GM18861 (cell line): Measurements from ENCODE around the gene PDE4A.
"Not testable (repeated sequence)": the region's sequence is repeated elsewhere in the genome, so short reads cannot be mapped to it uniquely, and the experiment has no call there.

ENCODE experiments used
- ATAC-seq: cut with Tn5 transposase; IDR thresholded peaks from one replicate; pipeline ENCODE4 v1.9.1; 2021; ENCODE audit not compliant: unreplicated experiment

The PDE4A gene

DNA sequence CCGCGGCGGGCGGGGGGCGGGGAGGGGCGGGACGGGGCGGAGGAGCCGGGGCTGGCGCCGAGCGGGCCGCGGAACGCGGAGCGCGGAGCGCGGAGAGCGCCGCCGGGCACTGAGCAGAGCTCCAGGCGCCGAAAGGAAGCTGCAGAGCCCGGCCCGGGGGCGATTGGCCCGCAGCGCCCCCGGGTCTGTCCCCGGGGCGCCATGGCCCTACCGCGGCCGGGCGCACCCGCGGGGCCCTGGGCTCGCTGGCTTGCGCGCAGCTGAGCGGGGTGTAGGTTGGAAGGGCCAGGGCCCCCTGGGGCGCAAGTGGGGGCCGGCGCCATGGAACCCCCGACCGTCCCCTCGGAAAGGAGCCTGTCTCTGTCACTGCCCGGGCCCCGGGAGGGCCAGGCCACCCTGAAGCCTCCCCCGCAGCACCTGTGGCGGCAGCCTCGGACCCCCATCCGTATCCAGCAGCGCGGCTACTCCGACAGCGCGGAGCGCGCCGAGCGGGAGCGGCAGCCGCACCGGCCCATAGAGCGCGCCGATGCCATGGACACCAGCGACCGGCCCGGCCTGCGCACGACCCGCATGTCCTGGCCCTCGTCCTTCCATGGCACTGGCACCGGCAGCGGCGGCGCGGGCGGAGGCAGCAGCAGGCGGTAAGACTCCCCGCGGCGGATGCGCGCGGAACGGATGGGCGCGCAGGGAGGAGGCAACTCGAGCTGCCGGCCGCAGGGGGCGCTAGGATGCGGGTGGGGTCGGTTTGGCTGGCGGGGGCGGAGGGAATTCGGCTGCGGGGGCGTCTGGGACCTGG lies at the start of gene PDE4A:
Gene PDE4A, plus strand, starts transcription at position 95 of the 796 bp plus-strand sequence. Its CDS starts 227 bp downstream, at position 322.
- no peak for ATAC-seq

DNA sequence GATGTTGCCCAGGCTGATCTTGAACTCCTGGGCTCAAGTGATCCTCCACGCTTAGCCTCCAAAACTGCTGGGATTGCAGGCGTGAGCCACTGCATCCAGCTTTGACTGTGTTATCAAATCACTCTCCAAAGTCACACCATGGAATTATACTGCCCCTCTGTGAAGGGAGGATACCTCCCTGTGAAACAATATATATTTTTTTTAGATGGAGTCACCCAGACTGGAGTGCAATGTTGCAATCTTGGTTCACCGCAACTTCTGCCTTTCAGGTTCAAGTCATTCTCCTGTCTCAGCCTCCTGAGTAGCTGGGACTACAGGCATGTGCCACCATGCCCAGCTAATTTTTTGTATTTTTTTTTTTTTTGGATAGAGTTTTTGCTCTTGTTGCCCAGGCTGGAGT lies 47.6 kb upstream of the PDE4A start:
- ATAC-seq, result no peak

GRCh38 chr19:10374931-10375330 lies 45.4 kb upstream of the PDE4A start:
- ATAC-seq, result no peak

DNA sequence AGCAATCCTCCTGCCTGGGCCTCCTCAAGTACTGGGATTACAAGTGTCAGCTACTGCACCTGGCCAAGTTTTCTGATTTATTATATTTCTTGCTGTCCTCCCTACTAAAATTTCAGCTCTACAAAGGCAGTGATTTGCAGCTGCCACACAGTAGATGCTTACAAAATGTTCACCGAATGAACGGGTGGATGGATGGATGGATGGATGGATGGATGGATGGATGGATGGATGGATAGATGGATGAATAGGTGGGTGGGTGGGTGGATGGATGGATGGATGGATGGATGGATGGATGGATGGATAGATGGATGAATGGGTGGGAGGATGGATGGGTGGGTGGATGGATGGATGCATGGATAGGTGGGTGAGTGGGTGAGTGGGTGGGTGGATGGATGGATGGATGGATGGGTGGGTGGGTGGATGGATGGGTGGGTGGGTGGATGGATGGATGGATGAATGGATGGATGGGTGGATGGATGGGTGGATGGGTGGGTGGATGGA lies 43.1 kb upstream of the PDE4A start:
- ATAC-seq, result not testable (repeated sequence)

GRCh38 chr19:10378124-10378523 lies 42.2 kb upstream of the PDE4A start:
- no peak for ATAC-seq

GRCh38 chr19:10379880-10380312 lies 40.4 kb upstream of the PDE4A start:
- ATAC-seq, result no peak

DNA sequence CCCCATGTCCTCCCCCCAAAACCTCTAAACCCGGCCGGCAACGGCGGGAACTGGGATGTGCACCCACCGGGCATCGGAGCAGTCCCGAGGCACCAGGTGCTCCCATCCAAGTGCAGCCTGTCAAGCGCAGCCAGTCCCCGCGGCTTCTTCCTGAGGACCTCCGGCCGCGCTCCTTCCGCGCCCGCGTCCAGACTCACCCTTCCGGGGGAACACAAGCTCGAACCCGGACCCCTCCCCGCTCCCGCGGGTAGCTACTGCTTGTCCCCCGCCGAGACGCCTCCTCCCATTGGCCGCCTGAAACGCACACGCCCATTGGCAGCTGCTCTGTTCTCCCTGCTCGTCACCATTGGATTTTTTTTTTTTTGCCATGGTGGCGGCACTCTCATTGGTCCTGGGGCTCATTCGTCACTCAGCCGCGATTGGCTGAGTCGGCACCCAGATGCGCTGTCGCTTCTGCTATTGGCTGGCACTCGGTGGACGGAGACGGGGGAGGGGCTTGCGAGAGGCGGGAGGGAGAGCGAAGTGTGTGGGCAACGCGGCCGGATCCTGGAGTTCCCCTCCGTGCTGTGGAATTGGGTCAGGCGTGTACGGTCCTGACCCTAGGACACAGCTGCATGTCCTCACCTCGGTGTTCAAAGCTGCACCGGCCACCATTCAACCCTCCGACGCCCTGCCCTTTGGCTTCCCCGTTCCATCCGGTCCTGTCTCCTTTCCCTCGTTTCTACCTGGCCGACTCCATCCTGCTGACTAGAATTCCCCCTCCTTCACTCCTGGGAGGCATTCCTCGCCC lies 39.8 kb upstream of the PDE4A start, which contains the start of gene TYK2:
Gene TYK2, minus strand, starts transcription at position 260 of the 790 bp plus-strand sequence. CDS start 2,166 bp downstream, outside the sequence.
- ATAC-seq, result peak; percentile 87

- not testable (repeated sequence) for ATAC-seq
Measured at GRCh38 chr19:10383223-10383499, 37.2 kb upstream of the PDE4A start.

GRCh38 chr19:10384580-10384979 lies 35.8 kb upstream of the PDE4A start:
- ATAC-seq, result no peak

- no peak for ATAC-seq
Measured at GRCh38 chr19:10388957-10389356, 31.4 kb upstream of the PDE4A start.

GRCh38 chr19:10389863-10390262 lies 30.5 kb upstream of the PDE4A start:
- no peak for ATAC-seq

- no peak for ATAC-seq
Measured at GRCh38 chr19:10390652-10391286, 29.6 kb upstream of the PDE4A start.

DNA sequence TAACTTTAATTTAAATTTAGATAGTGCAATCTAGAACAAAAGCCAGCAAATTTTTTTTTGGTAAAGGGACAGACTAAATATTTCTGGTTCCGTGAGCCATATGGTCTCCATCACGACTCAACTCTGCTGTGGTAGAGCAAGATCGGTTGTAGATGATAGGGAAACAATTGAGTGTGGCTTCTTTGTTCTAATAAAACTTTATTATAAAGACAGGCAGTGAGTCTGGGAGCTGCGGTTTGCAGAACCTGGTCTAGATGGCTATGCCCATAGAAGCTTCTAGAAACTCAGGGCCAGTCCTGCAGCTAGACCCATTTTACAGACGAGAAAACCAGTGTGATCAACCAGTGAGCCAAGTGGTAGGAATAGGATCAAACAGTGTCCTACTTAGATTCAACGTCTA lies 28.2 kb upstream of the PDE4A start:
- ATAC-seq, result no peak

GRCh38 chr19:10393137-10393536 lies 27.2 kb upstream of the PDE4A start:
- ATAC-seq, result no peak

DNA sequence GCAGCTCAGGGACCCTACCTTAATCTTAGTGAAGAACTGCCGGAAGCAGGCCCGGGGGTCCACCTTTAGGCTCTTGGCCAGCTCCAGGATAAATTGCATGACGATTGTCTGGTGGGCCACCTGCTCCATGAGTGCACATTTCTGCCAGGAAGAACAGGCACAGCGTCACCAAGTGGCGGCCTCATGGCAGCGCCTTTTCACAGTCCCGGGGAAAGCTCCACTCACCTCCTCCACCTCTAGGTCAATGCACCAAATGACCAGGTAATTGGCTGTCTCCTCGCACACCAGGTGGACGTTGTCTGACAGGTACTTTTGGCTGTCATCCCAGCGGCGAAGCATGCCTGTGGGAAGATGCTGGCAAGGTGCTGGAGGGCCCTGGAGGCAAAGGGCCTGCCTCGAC lies 25.3 kb upstream of the PDE4A start:
- ATAC-seq, result no peak

DNA sequence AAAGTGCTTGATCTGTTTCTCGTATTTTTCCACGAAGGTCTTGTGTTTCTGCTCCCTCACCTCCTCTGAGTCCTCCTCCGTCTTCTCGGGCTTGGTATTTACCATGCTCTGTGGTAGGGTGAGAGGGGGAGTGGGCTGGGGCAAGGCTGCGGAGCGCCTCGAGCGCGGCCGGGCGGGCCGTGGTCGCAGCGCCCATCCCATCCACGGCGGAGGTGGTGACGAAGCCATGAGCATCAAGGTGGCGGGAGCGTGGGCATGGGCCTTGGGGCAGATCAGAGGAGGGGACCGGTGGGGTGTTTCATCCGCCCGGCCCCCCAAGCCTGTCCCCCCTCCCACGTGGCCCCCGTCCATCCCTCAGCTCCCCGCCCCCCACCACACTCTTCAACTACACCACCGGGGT lies 24.9 kb upstream of the PDE4A start:
- ATAC-seq, result no peak

DNA sequence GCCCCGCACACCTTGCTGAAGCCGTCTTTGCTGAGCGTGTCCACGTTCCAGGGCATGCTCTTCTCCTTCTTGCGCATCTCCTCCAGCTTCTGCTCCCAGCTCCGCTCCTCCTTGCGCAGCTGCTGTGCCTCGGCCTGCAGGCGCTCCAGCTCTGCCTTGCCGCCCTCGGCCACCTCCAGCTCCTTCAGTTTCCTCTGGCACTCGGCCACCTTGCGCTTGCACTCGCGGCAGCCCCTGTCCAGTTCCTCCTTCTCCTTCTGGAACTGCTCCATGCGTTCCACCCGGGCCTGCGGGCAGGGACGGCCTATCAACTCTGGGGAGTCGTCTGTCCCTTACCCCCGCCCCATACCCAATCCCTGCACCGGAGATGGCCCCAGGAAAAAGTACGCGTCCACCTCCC lies 24.4 kb upstream of the PDE4A start:
- ATAC-seq, result no peak

GRCh38 chr19:10398819-10399218 lies 21.5 kb upstream of the PDE4A start:
- no peak for ATAC-seq

- ATAC-seq, result not testable (repeated sequence)
Measured at GRCh38 chr19:10399340-10399739, 21.0 kb upstream of the PDE4A start.

GRCh38 chr19:10399878-10400277 lies 20.5 kb upstream of the PDE4A start:
- no peak for ATAC-seq

- ATAC-seq, result no peak
Measured at GRCh38 chr19:10402441-10403038, 17.8 kb upstream of the PDE4A start.
